Esophagus muscularis mucosa (tissue), 4 donors: ENCODE results near the gene BAK1. TPM values are rescaled to one million over a fixed set of nuclear protein-coding genes. Genes with fewer than 3 reads are reported as not detected.

Experiments
- DNase-seq: peaks from one replicate; pipeline ENCODE4 v3.0.0-alpha.2; 2017; ENCODE audit errors: extremely low spot score
- H3K27ac ChIP-seq, 4 donors: fragments of 200-600 bp; sonication (generic); replicated peaks in 1 of 4; 1 replicate in 3 of 4; 2 replicates in 1 of 4; pipeline ENCODE4 v1.5.1; 2016 to 2019; ENCODE audit warnings: mild to moderate bottlenecking in 1 of 4
- H3K27me3 ChIP-seq, 4 donors: fragments of 200-600 bp; sonication (generic); one replicate each; pipeline versions ENCODE4 v1.5.1 to v1.6.0; 2016 to 2019
- H3K36me3 ChIP-seq, 4 donors: fragments of 200-600 bp; sonication (generic); one replicate each; pipeline ENCODE4 v1.5.1; 2016 to 2019
- H3K4me1 ChIP-seq, 4 donors: fragments of 200-600 bp; sonication (generic); one replicate each; pipeline ENCODE4 v1.5.1; 2016 to 2019
- H3K4me3 ChIP-seq, 4 donors: fragments of 200-600 bp; sonication (generic); 1 replicate in 2 of 4; 2 replicates in 2 of 4; pipeline ENCODE4 v1.5.1; 2016 to 2019; ENCODE audit warnings: mild to moderate bottlenecking in 4 of 4, moderate library complexity in 1 of 4
- H3K9me3 ChIP-seq, 4 donors: fragments of 200-600 bp; sonication (generic); 1 replicate in 3 of 4; 2 replicates in 1 of 4; pipeline ENCODE4 v1.5.1; 2016 to 2019
- CTCF ChIP-seq, 3 experiments: fragments of 200-600 bp in 2 of 3; fragments of 450-650 bp in 1 of 3; sonication (generic) in 2 of 3; IDR thresholded peaks; one replicate each; pipeline ENCODE4 v1.5.1; 2017 to 2019; ENCODE audit warnings: antibody characterized with exemption in 3 of 3, mild to moderate bottlenecking in 2 of 3, moderate library complexity in 1 of 3
- EP300 ChIP-seq: sonication (generic); formaldehyde crosslinking; IDR thresholded peaks from one replicate; pipeline ENCODE4 v1.6.1; 2017; ENCODE audit warnings: antibody characterized with exemption
- POLR2A ChIP-seq: fragments of 450-650 bp; IDR thresholded peaks from one replicate; pipeline ENCODE4 v1.6.1; 2017; ENCODE audit warnings: antibody characterized with exemption, moderate library complexity, mild to moderate bottlenecking, low read depth
- POLR2AphosphoS5 ChIP-seq, 2 donors: sonication (generic); formaldehyde crosslinking; IDR thresholded peaks; one replicate each; pipeline ENCODE4 v1.6.1; 2017; ENCODE audit warnings: antibody characterized with exemption in 2 of 2
- WGBS: methylation state at CpG from one replicate; pipeline ENCODE4 v1.1.5; 2018; 5-methylcytosine and 5-hydroxymethylcytosine counted together
- intact Hi-C: fragments of 100-400 bp; cut with DNase I; formaldehyde crosslinking; loops from one replicate; pipeline ENCODE4 v1.15.1; 2023
- total RNA-seq, 4 donors: library from RNA; depleted of rRNA; stranded (reverse); fragments of >200 nt; gene quantifications; one replicate each; pipeline versions ENCODE4 v1.1.0 to v1.2.1, GENCODE V29; 2016

The BAK1 gene
- total RNA-seq, 4 donors from 2014 or later: 9.9 to 13.1 (median 11.7) TPM

- intact Hi-C loops: loop anchor here (5.0 kb wide), 2 partner anchors 46 to 116 kb away; no protein-coding TSS in a partner anchor
- Histone ChIP-seq H3K27me3 (no peaks in the 10 kb centered on the region), H3K27ac (no peak overlapping the region), H3K36me3 (no peaks in the 10 kb centered on the region), H3K4me1 (peaks cover 25 to 38% (median 31%) of the 10 kb centered on the region in 4 donors), H3K9me3 (no peaks in the 10 kb centered on the region), H3K4me3 (peak overlapping the region in 1 of 4 donors; percentile 22)
- no peak for DNase-seq
- WGBS: 72% methylated on average over 4 of the region's 9 CpGs
- TF ChIP-seq POLR2AphosphoS5 (IDR thresholded peaks at IDR 0.05) (no peak), POLR2A (no peak), EP300 (no peak), CTCF (IDR thresholded peaks at IDR 0.05) (no peak)
Observed at GRCh38 chr6:33586108-33586640, 6.1 kb upstream of the BAK1 start.

- Histone ChIP-seq H3K27me3 (no peaks in the 10 kb centered on the region), H3K9me3 (no peaks in the 10 kb centered on the region), H3K36me3 (no peaks in the 10 kb centered on the region), H3K4me3 (peak overlapping the region in 2 of 4 donors; percentile 22 to 41), H3K27ac (no peak overlapping the region), H3K4me1 (peaks cover 24 to 35% (median 28%) of the 10 kb centered on the region in 4 donors)
- TF ChIP-seq CTCF (IDR thresholded peaks at IDR 0.05) (peak; percentile 92 to 99 (median 95)), POLR2AphosphoS5 (IDR thresholded peaks at IDR 0.05) (peak in 1 of 2 donors; percentile 53), EP300 (no peak)
- DNase-seq: peak; percentile 97
- intact Hi-C loops: loop anchor here (5.0 kb wide), 2 partner anchors 47 to 117 kb away; no protein-coding TSS in a partner anchor
- WGBS: 33% methylated on average over 4 of the region's 14 CpGs
Observed at GRCh38 chr6:33585403-33586107, 5.5 kb upstream of the BAK1 start.

GRCh38 chr6:33584700-33585402 is 4.8 kb upstream of the BAK1 start:
- no peak overlapping the region for H3K27ac ChIP-seq
- H3K9me3 ChIP-seq: no peaks in the 10 kb centered on the region
- intact Hi-C loops: loop anchor here (5.0 kb wide), 2 partner anchors 47 to 117 kb away; no protein-coding TSS in a partner anchor
- TF ChIP-seq CTCF (IDR thresholded peaks at IDR 0.05): no peak
- no peak for TF ChIP-seq POLR2A
- TF ChIP-seq POLR2AphosphoS5 (IDR thresholded peaks at IDR 0.05): no peak
- no peak for TF ChIP-seq EP300
- DNase-seq: no peak
- 83% methylated on average over 10 of the region's 11 CpGs for WGBS
- peaks cover 21 to 31% (median 26%) of the 10 kb centered on the region in 4 donors for H3K4me1 ChIP-seq
- no peaks in the 10 kb centered on the region for H3K27me3 ChIP-seq
- no peak overlapping the region for H3K4me3 ChIP-seq
- H3K36me3 ChIP-seq: no peaks in the 10 kb centered on the region

GRCh38 chr6:33583591-33584155 is 3.6 kb upstream of the BAK1 start:
- no peak for DNase-seq
- Histone ChIP-seq H3K27ac (no peak overlapping the region), H3K36me3 (no peaks in the 10 kb centered on the region), H3K27me3 (no peaks in the 10 kb centered on the region), H3K9me3 (no peaks in the 10 kb centered on the region), H3K4me1 (peaks cover 26 to 32% (median 29%) of the 10 kb centered on the region in 4 donors), H3K4me3 (no peak overlapping the region)
- intact Hi-C loops: no loop called here
- TF ChIP-seq CTCF (IDR thresholded peaks at IDR 0.05) (peak in 1 of 3 experiments; percentile 8), POLR2AphosphoS5 (IDR thresholded peaks at IDR 0.05) (no peak), POLR2A (no peak)
- WGBS: 74% methylated on average over 7 of the region's 8 CpGs
